GM23338 (cell line): ENCODE results near the gene MOCOS. TPM values are rescaled to one million over a fixed set of nuclear protein-coding genes. Genes with fewer than 3 reads are reported as not detected.
A peak's percentile ranks its signal among the peaks of the same experiment; 100 is the strongest.

Source experiments
- ATAC-seq: fragments of 200-7000 bp; cut with Tn5 transposase; 3 replicates; pipeline ENCODE4 v1.9.1; 2020
- DNase-seq: peaks from one replicate; pipeline ENCODE4 v3.0.0-alpha.2; 2015; ENCODE audit warnings: low spot score
- H2AFZ ChIP-seq: fragments of 200-600 bp; sonication (generic); 2 replicates; pipeline ENCODE4 v1.8.0; 2016; ENCODE audit warnings: antibody characterized with exemption, mild to moderate bottlenecking, moderate library complexity
- H3F3A ChIP-seq: fragments of 200-600 bp; sonication (generic); replicated peaks from 2 replicates; pipeline ENCODE4 v1.8.0; 2017; ENCODE audit warnings: antibody characterized with exemption, mixed run types, low read depth
- H3K27ac ChIP-seq: fragments of 200-600 bp; sonication (generic); 2 replicates; pipeline ENCODE4 v1.6.1; 2016; ENCODE audit warnings: low read depth
- H3K27me3 ChIP-seq: fragments of 200-600 bp; sonication (generic); 2 replicates; pipeline ENCODE4 v1.8.0; 2016; ENCODE audit warnings: mild to moderate bottlenecking, mixed run types, moderate library complexity; ENCODE audit not compliant: insufficient read depth
- H3K36me3 ChIP-seq: fragments of 200-600 bp; sonication (generic); 2 replicates; pipeline ENCODE4 v1.8.0; 2016; ENCODE audit warnings: mild to moderate bottlenecking; ENCODE audit not compliant: insufficient read depth
- H3K4me1 ChIP-seq: fragments of 200-600 bp; sonication (generic); 2 replicates; pipeline ENCODE4 v1.8.0; 2016; ENCODE audit warnings: mild to moderate bottlenecking, moderate library complexity; ENCODE audit not compliant: insufficient read depth
- H3K4me2 ChIP-seq: fragments of 200-600 bp; sonication (generic); 2 replicates; pipeline ENCODE4 v1.7.1; 2017; ENCODE audit warnings: mixed run types
- H3K4me3 ChIP-seq: fragments of 200-600 bp; sonication (generic); 2 replicates; pipeline ENCODE4 v1.6.1; 2016; ENCODE audit warnings: mixed run types
- H3K79me2 ChIP-seq: fragments of 200-600 bp; sonication (generic); replicated peaks from 2 replicates; pipeline ENCODE4 v1.8.0; 2017; ENCODE audit warnings: mild to moderate bottlenecking; ENCODE audit not compliant: insufficient read depth
- H3K9me2 ChIP-seq: fragments of 200-600 bp; sonication (generic); 2 replicates; pipeline ENCODE4 v1.8.0; 2017; ENCODE audit not compliant: insufficient read depth
- H4K20me1 ChIP-seq: fragments of 200-600 bp; sonication (generic); replicated peaks from 2 replicates; pipeline ENCODE4 v1.8.0; 2017; ENCODE audit warnings: mild to moderate bottlenecking; ENCODE audit not compliant: insufficient read depth
- H3K27ac Mint-ChIP-seq: 2 replicates; pipeline ENCODE4 v1.8.0; 2020; ENCODE audit warnings: inconsistent platforms, mild to moderate bottlenecking, moderate library complexity, mixed read lengths
- H3K27me3 Mint-ChIP-seq: 3 replicates; pipeline ENCODE4 v1.8.0; 2022; ENCODE audit warnings: low read depth, mild to moderate bottlenecking, moderate library complexity, mixed read lengths, inconsistent platforms; ENCODE audit not compliant: insufficient read depth, poor library complexity
- H3K36me3 Mint-ChIP-seq: 3 replicates; pipeline ENCODE4 v1.8.0; 2021; ENCODE audit warnings: low read depth, mild to moderate bottlenecking, inconsistent platforms, moderate library complexity, mixed read lengths
- H3K4me1 Mint-ChIP-seq: 3 replicates; pipeline ENCODE4 v1.8.0; 2020; ENCODE audit warnings: mild to moderate bottlenecking, inconsistent platforms, mixed read lengths
- H3K4me3 Mint-ChIP-seq: 3 replicates; pipeline ENCODE4 v1.8.0; 2021; ENCODE audit warnings: moderate library complexity, mild to moderate bottlenecking, inconsistent platforms, mixed read lengths
- H3K9me3 Mint-ChIP-seq: 3 replicates; pipeline ENCODE4 v1.8.0; 2020; ENCODE audit warnings: moderate library complexity, mild to moderate bottlenecking, inconsistent platforms, mixed read lengths
- CREB1 ChIP-seq: fragments of 250-450 bp; sonication (Bioruptor Pico); IDR thresholded peaks from 2 replicates; pipeline ENCODE4 v1.5.0; 2020; ENCODE audit warnings: low read depth, mild to moderate bottlenecking, moderate library complexity
- CTCF ChIP-seq, 2 experiments: fragments of 200-600 bp in 1 of 2; sonication (generic) in 1 of 2; conservative IDR thresholded peaks; 2 replicates each; pipeline versions ENCODE4 v1.5.1 to v1.6.1; 2016 to 2017; ENCODE audit warnings: antibody characterized with exemption in 2 of 2, low read depth in 2 of 2, mild to moderate bottlenecking in 2 of 2, moderate library complexity in 1 of 2
- EZH2 ChIP-seq: fragments of 200-600 bp; sonication (generic); IDR thresholded peaks from one replicate; pipeline ENCODE4 v1.8.0; 2017; ENCODE audit warnings: antibody characterized with exemption, mild to moderate bottlenecking, low read depth; ENCODE audit not compliant: unreplicated experiment
- NANOG ChIP-seq: IDR thresholded peaks from 2 replicates; pipeline ENCODE4 v1.6.1; 2016; ENCODE audit warnings: antibody characterized with exemption, borderline replicate concordance
- POLR2AphosphoS5 ChIP-seq: IDR thresholded peaks from 2 replicates; pipeline ENCODE4 v1.6.1; 2016; ENCODE audit warnings: antibody characterized with exemption, low read depth
- REST ChIP-seq: IDR thresholded peaks from one replicate; pipeline ENCODE4 v1.6.1; 2018; ENCODE audit warnings: antibody characterized with exemption; ENCODE audit not compliant: unreplicated experiment
- STAT1 ChIP-seq: IDR thresholded peaks from one replicate; pipeline ENCODE4 v1.6.1; 2016; ENCODE audit warnings: antibody characterized with exemption; ENCODE audit not compliant: unreplicated experiment
- ZNF114 ChIP-seq: fragments of 250-450 bp; sonication (Bioruptor Pico); IDR thresholded peaks from 2 replicates; pipeline ENCODE4 v1.5.0; 2020; ENCODE audit warnings: mild to moderate bottlenecking, moderate library complexity
- polyA plus RNA-seq: library from polyadenylated mRNA; unstranded; fragments of >200 nt; fragmentation: Nextera tagmentation; extraction: Ambion mirVana; gene quantifications from 2 replicates; pipeline ENCODE4 v1.2.1, GENCODE V29; 2016
- total RNA-seq: library from RNA; depleted of rRNA; stranded (reverse); fragments of >200 nt; shearing (Covaris generic); gene quantifications from 2 replicates; pipeline ENCODE4 v1.2.3, GENCODE V29; 2014

The MOCOS gene
- total and polyA plus RNA-seq, 2 experiments from 2014 or later = 3.9 to 7.2 TPM

GRCh38 chr18:36279001-36279400 is 91.7 kb downstream of the MOCOS start (continued):
- TF ChIP-seq ZNF114 (CRISPR knock-in tag) (no peak), POLR2AphosphoS5 (no peak), NANOG (no peak), CREB1 (CRISPR knock-in tag) (no peak), REST (no peak)

DNA sequence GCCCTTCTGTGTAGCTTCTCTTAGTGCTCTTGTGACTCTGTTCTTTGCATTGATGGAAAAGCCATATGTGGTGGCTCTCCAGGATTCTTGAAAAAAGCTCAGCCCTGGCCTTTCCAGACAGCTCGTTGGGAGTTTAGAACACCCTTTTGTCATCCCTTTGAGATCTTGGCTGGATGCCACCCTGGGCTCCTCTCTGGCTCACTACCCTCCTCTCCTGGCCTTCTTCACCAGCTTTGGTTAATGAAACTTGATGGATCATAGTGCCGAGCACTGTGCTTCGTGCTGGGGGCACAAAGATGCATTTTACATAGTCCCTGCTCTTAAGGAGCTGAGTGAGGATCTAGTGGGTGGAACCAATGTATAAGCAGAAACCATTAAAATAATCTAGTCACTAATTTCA is 94.6 kb downstream of the MOCOS start:
- peaks cover 2% of the 10 kb centered on the region for H3K27me3 Mint-ChIP-seq
- Histone ChIP-seq H4K20me1 (no peaks in the 10 kb centered on the region), H3K36me3 (no peaks in the 10 kb centered on the region), H3K4me1 (no peaks in the 10 kb centered on the region), H3K9me2 (no peaks in the 10 kb centered on the region), H3K27ac (no peak overlapping the region), H3F3A (no peaks in the 10 kb centered on the region), H2AFZ (no peak overlapping the region), H3K79me2 (no peaks in the 10 kb centered on the region), H3K4me3 (no peak overlapping the region), H3K4me2 (no peak overlapping the region), H3K27me3 (no peaks in the 10 kb centered on the region)
- H3K9me3 Mint-ChIP-seq = no peaks in the 10 kb centered on the region
- no peak overlapping the region for H3K4me3 Mint-ChIP-seq
- H3K4me1 Mint-ChIP-seq = peaks cover 2% of the 10 kb centered on the region; the same call in 2 of the 3 replicates
- no peak for DNase-seq
- no peaks in the 10 kb centered on the region for H3K36me3 Mint-ChIP-seq
- ATAC-seq = no peak
- H3K27ac Mint-ChIP-seq = no peak overlapping the region
- TF ChIP-seq EZH2 = no peak
- no peak for TF ChIP-seq STAT1
- no peak for TF ChIP-seq REST
- 0 out of 4 replicates have a peak, but pooled peaks of 1 of the 2 experiments have one; percentile 4 for TF ChIP-seq CTCF (conservative IDR thresholded peaks at IDR 0.05; ENCODE audit: low read depth in 2 of 2)
